ENCODE data around the gene USP48.

USP48 gene

DNA sequence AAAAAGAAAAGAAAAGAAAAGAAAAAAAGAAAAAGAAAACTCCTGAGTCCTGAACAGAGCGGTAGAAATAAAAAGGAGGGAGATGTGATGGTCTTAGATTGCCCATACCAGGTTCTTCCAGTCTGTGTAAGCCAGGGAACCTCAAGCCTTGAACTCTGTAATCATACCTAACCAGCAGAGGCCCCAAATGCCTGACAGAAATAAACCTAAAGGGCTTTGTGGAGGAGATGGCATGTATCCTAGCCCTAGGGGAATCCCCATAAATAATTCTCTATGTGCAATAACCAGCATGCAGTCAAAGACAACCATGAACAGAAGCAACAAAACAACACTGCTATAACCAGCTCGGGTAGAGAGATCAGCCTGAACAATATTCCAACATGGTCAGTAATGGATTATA, 40.4 kb downstream of the USP48 start:
- DNase-seq (ENCODE audit: low spot score): no peak

- DNase-seq (ENCODE audit: low spot score): no peak
These were observed 41.7 kb downstream of the USP48 start for GRCh38 chr1:21741206-21741605.

DNA sequence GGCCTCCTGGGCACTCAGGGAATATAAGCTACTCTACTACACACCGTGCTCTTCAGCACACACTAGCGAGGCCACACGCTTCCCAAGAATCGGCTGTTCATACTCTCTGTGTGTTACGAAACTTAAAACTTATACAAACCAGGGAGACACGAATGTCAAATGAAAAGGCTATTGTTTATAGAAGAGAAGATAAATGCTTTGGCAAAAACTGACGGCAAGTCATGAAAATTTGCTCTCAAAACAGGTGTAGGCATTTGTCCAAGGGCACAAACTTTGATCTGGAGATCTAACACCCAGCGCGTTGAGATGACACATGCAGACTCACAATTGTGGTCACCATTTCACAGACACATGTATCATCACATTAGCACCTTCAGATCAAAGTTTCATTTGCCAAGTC, 46.1 kb downstream of the USP48 start:
- DNase-seq (ENCODE audit: low spot score): no peak

DNA sequence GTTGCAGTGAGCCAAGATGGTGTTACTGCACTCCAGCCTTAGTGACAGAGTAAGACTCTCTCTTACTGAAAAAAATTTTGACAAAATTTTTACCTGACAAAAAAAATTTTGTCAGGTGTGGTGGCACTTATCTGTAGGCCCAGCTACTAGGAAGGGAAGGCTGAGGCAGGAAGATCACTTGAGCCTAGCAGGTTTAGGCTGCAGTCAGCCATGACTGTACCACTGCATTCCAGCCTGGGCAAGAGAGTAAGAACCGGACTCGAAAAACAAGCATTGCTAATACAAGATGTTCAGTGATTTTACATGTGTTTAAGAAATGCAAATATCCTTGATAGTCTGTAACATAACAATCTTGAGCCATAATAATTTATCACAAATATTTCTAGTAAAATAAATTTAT, 46.9 kb downstream of the USP48 start:
- no peak for DNase-seq (ENCODE audit: low spot score)

DNA sequence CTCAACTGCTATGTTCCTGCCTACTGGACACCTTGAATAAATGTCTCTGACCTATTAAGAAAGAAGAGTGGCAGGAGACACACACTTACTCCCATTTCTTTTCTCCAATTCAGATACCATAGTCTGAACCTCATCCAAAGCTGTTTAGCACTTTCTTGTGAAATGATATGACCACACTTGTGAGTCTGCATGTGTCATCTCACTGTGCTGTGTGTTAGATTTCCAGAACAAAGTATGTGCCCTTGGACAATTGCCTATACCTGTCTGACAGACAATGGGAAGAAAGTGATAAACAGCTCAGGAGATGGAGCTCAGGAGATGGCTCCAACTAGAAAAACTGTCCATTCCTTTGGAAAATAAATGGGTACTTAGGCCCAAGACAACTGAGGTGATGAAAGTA, 48.4 kb downstream of the USP48 start:
- no peak for DNase-seq (ENCODE audit: low spot score)

GRCh38 chr1:21732664-21733063, 50.3 kb downstream of the USP48 start:
- no peak for DNase-seq (ENCODE audit: low spot score)

GRCh38 chr1:21725748-21726392, 57.1 kb downstream of the USP48 start:
- no peak for DNase-seq (ENCODE audit: low spot score)

DNA sequence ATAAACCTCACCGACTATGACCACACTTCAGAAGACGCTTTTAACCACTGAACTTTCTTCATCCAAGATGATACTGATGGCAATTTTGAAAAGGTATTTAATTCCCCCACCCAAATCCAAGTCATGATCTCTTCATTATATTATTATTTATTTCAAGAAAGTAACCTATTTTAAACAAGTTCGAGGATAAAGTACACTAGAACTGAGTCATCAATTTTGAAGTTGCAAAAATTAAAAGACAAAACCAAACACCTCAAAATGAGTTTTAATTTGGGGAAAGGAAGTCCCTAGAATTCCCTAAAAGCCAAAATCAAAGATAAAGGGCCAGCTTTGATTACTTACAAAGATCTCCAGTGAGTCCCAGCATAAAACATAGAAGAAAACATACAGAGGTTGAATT, 58.4 kb downstream of the USP48 start:
- no peak for DNase-seq (ENCODE audit: low spot score)

DNA sequence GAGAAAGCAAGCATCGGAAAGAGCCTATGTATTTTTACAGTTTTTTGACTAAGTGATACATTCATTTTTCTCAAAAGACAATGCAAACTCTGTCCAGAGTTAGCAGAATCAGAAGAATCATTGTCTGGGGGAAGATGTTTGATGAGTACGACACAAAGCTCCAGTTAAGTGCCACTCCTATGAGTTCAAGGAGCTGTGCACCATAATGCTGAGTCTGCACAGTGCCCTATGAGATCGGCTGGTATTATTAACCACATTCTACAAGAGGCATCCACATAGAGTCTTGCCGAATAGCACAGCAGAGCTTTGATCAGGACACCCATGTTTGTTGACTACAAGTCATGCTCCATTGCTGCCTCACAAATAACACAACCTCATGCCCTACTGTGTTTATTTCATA, 58.9 kb downstream of the USP48 start:
- no peak for DNase-seq (ENCODE audit: low spot score)

DNA sequence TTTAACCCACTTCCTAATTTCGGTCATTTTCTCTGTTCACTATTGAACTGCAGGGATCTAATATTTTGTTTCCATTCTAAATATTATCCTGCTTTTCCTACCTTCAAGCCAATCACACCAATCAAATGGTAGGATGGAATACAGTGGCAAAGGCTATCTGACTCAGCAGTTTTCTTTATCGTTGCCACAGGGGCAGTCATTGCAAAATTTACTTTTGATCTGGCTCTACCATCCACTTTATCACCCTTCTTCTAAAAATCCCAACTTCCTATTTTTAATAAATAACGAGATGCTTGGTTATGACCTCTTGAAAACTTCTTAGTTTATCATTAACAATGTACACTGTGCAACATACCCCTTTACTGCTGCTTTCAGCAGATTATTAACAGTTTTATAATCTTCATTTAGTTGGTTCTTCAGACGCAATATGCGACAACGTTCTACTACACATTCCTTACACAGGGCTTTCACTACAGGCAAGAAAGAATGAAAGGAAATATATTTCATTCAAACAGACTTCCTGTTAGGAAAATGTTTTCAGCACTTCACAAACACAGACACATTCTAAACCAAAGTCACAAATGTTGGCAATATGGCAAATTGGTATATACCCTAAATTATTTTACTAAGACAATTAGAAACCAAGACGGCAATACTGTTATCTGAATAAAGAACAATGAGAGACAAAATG, 61.5 kb downstream of the USP48 start:
- DNase-seq (ENCODE audit: low spot score): no peak

DNA sequence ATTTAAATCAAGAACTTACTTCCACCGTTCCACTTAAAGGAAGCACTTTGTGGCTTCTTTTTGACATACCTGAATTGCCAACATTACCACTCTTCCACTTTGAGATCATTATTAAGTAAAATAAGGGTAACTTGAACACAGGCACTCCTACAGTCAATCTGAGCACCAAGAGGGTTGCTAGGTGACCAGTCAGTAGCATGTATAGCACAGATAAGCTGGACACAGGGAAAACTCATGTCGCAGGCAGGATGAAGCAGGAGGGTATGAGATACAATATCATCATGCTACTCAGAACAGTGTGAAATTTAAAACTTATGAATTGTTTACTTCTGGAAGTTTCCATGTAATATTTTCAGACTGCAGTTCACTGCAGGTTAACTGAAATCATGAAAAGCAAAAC, 66.8 kb downstream of the USP48 start:
- no peak for DNase-seq (ENCODE audit: low spot score)

- no peak for DNase-seq (ENCODE audit: low spot score)
These were observed 75.1 kb downstream of the USP48 start for GRCh38 chr1:21707891-21708290.

GRCh38 chr1:21707086-21707840, 75.7 kb downstream of the USP48 start:
- DNase-seq (ENCODE audit: low spot score): no peak

- no peak for DNase-seq (ENCODE audit: low spot score)
These were observed 76.7 kb downstream of the USP48 start for GRCh38 chr1:21706151-21706835.

- no peak for DNase-seq (ENCODE audit: low spot score)
These were observed 77.5 kb downstream of the USP48 start for GRCh38 chr1:21705303-21705980.

DNA sequence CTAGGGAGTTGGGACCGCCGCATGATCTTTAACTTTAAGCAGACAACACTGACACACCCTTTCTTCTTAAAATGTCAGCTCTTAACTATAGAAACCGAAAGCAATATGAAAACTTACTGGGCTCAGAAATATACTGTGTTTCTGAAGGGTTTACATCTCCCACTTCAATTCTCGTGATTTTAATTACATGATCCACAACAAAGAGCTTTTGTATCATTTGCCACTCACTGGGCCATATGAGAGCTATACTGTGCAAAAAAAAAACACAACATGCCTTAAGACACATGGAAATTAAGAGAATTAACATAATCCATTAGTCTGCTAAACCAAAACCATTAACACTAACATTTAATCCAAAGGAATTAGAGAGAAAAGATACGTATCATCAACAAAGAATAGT, 78.8 kb downstream of the USP48 start:
- DNase-seq (ENCODE audit: low spot score): no peak

DNA sequence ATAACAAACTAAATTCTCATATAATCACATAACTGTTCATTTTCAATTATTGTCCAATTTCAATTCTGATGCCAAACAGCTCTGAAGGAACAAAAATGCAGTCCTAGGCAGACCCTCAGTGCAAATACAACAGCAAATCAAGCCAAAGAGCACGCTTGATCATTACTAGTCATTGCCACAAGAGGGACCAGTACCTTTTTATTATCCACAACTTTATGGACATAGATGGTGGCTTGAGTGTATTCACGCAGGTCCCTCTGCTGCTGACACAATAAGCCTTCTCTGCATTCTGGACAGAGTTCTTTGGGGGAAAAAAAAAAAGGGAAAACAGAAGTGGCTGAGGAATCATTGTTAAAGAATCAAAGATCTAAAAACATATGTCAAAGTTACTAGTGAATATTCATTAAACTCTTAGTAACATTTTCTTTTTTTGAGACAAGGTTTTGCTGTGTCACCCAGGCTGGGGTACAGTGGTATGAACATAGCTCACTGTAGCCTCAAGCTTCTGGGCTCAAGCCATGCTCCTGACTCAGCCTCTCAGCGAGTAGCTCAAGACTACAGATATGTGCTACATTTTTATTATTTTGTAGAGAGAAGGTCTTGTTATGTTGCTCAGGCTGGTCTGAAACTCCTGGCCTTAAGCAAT, 79.5 kb downstream of the USP48 start:
- DNase-seq (ENCODE audit: low spot score): no peak

DNA sequence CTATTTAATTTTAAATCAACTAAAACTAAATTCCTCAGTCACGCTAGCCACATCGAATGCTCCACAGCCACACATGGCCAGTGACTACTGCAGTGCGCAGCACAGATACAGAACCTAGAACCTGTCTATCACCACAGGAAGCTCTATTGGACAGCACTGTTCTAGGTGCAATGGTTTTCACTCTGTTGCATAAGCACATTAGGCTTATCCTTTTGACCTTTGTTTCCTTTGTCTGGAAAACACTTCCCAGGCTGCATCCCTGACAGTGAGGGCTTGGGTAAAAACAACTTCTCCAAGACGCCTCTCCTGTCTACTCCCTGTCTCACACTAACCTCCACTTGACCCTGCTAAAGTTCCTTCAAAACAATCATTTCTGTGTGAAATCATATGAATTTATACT, 80.2 kb downstream of the USP48 start:
- DNase-seq (ENCODE audit: low spot score): no peak

DNA sequence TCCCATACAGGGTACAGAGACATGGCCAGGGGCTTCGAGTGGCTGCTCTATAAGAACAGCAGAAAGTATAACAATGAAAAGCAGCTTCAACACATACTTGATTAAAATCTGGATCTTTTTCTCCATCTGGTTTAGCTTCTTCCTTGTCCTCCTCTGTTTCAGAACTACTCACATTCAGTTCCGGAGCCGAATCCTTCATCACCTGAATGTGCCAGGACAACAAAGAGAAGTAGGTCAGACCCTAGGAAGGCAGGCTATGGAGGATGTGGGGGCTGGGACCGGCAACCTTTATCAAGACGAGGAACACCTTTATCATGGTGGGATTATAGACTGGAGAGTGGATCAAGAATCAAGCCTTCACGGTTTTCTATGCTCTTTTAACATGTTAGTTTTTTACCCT, 81.5 kb downstream of the USP48 start:
- no peak for DNase-seq (ENCODE audit: low spot score)

- no peak for DNase-seq (ENCODE audit: low spot score)
These were observed 82.9 kb downstream of the USP48 start for GRCh38 chr1:21700094-21700493.

GRCh38 chr1:21696931-21697330, 86.0 kb downstream of the USP48 start:
- DNase-seq (ENCODE audit: low spot score): no peak

- no peak for DNase-seq (ENCODE audit: low spot score)
These were observed 89.2 kb downstream of the USP48 start for GRCh38 chr1:21693732-21694131.

All from CD4-positive, alpha-beta T cell treated with Interleukin-15 for 4 hours (primary cell).